OCI-LY7 (cell line): ENCODE results near the gene HMGB1. TPM values are rescaled to one million over a fixed set of nuclear protein-coding genes. Genes with fewer than 3 reads are reported as not detected.
A peak's percentile ranks its signal among the peaks of the same experiment; 100 is the strongest.

Experiments used
- Bru-seq: library from RNA; stranded (reverse); fragments of 400-500 nt; gene quantifications from one replicate; lab custom pipeline; 2021; lab: Mats Ljungman, UMichigan
- BruChase-seq, 2 experiments: library from RNA; stranded (reverse); fragments of 400-500 nt; gene quantifications; one replicate each; lab custom pipeline; 2021; lab: Mats Ljungman, UMichigan
- BruUV-seq: library from RNA; stranded (reverse); fragments of 400-500 nt; replicated peaks from 2 replicates; lab custom pipeline; 2021; lab: Mats Ljungman, UMichigan
- CTCF ChIA-PET: fragments of 300-600 bp; sonication (Branson Sonifier 250); formaldehyde crosslinking; loops from one replicate; lab custom pipeline; 2022; ENCODE audit warnings: antibody characterized with exemption; ENCODE audit not compliant: unreplicated experiment; lab: Charles Lee
- POLR2A ChIA-PET: fragments of 300-600 bp; sonication (Branson Sonifier 250); formaldehyde crosslinking; loops from one replicate; lab custom pipeline; 2022; ENCODE audit warnings: antibody characterized with exemption; lab: Charles Lee
- DNase-seq: peaks from one replicate; pipeline ENCODE4 v3.0.0-alpha.2; 2015; ENCODE audit warnings: low spot score
- H2AFZ ChIP-seq: fragments of 200-600 bp; sonication (generic), shearing (Covaris generic); 2 replicates; pipeline ENCODE4 v1.6.1; 2014; ENCODE audit warnings: mild to moderate bottlenecking, antibody characterized with exemption, low read length, moderate library complexity
- H3K27ac ChIP-seq: fragments of 200-600 bp; sonication (generic); 2 replicates; pipeline ENCODE4 v1.5.1; 2014; ENCODE audit warnings: mixed run types, low read depth, mild to moderate bottlenecking, moderate library complexity, low read length, inconsistent platforms; ENCODE audit not compliant: poor library complexity, severe bottlenecking
- H3K36me3 ChIP-seq: fragments of 200-600 bp; sonication (generic); 2 replicates; pipeline ENCODE4 v1.6.1; 2014; ENCODE audit warnings: mild to moderate bottlenecking, antibody characterized with exemption, low read length, moderate library complexity, mixed read lengths; ENCODE audit not compliant: insufficient read depth
- H3K4me1 ChIP-seq: fragments of 200-600 bp; sonication (generic); 2 replicates; pipeline ENCODE4 v1.5.1; 2014; ENCODE audit warnings: mild to moderate bottlenecking, low read length; ENCODE audit not compliant: insufficient read depth, poor library complexity, severe bottlenecking
- H3K4me2 ChIP-seq: fragments of 200-600 bp; sonication (generic); 2 replicates; pipeline ENCODE4 v1.6.1; 2014; ENCODE audit warnings: mild to moderate bottlenecking, low read length
- H3K4me3 ChIP-seq: fragments of 200-600 bp; sonication (generic); 2 replicates; pipeline ENCODE4 v1.5.1; 2014; ENCODE audit warnings: mild to moderate bottlenecking, low read depth, low read length; ENCODE audit not compliant: poor library complexity, severe bottlenecking
- H3K79me2 ChIP-seq: fragments of 200-600 bp; sonication (generic); 2 replicates; pipeline ENCODE4 v1.6.1; 2016; ENCODE audit warnings: low read depth, mild to moderate bottlenecking, low read length, moderate library complexity, mixed read lengths; ENCODE audit not compliant: insufficient read depth
- H3K9me2 ChIP-seq: fragments of 200-600 bp; sonication (generic); 2 replicates; pipeline ENCODE4 v1.6.1; 2016; ENCODE audit warnings: mild to moderate bottlenecking, low read length, mixed read lengths; ENCODE audit not compliant: insufficient read depth
- H3K9me3 ChIP-seq: fragments of 200-600 bp; sonication (generic); 2 replicates; pipeline ENCODE4 v1.6.1; 2014; ENCODE audit warnings: mild to moderate bottlenecking, mixed run types, low read length, mixed read lengths
- H4K20me1 ChIP-seq: fragments of 200-600 bp; sonication (generic); 2 replicates; pipeline ENCODE4 v1.6.1; 2014; ENCODE audit warnings: mild to moderate bottlenecking, antibody characterized with exemption, low read length, moderate library complexity, mixed read lengths; ENCODE audit not compliant: insufficient read depth
- EZH2phosphoT487 ChIP-seq: fragments of 200-600 bp; sonication (generic); IDR thresholded peaks from 2 replicates; pipeline ENCODE4 v1.6.1; 2018; ENCODE audit warnings: low read depth, borderline replicate concordance, mild to moderate bottlenecking, mixed run types, antibody characterized with exemption, low read length, moderate library complexity, mixed read lengths
- intact Hi-C: fragments of 100-400 bp; cut with micrococcal nuclease; formaldehyde crosslinking; loops from one replicate; pipeline ENCODE4 v1.10.0; 2022; ENCODE audit not compliant: unreplicated experiment
- long read RNA-seq: library from polyadenylated mRNA; stranded (forward); transcript quantifications from one replicate; pipeline ENCODE4 v2.0.0, GENCODE V29; 2022
- total RNA-seq, 2 experiments: library from RNA; depleted of rRNA in 1 of 2; stranded (reverse); fragments of >200 nt in 1 of 2; shearing (Covaris generic) in 1 of 2; gene quantifications; 2 replicates each; pipeline ENCODE4 v1.2.3, GENCODE V29; 2014 to 2022
- TF ChIP-seq, protein P1 (sequence below): fragments of 200-600 bp; sonication (generic); conservative IDR thresholded peaks from 2 replicates; pipeline ENCODE4 v1.5.1; 2014; ENCODE audit warnings: mild to moderate bottlenecking, antibody characterized with exemption, low read length, moderate library complexity, mixed read lengths

The HMGB1 gene
- total RNA-seq (2014; rRNA removed; shearing (Covaris generic)): 1,288 and 1,675 TPM in 2 replicates
- 1,114 and 1,344 TPM in 2 replicates for total RNA-seq (2022)
- percentile 84 among the genes with signal in this experiment for Bru-seq, nascent RNA
- BruChase-seq, experiment 1, labeled RNA remaining after a 6-hour chase: percentile 96 among the genes with signal in this experiment
- percentile 92 among the genes with signal in this experiment for BruChase-seq, experiment 2, labeled RNA remaining after a 2-hour chase
- long read RNA-seq, full-length matches to known transcripts: 3,061 of 3,371 reads
- long read RNA-seq, partial matches to known transcripts: 166 of 3,371 reads
- long read RNA-seq, other reads (novel, unspliced or antisense): 144 of 3,371 reads

DNA sequence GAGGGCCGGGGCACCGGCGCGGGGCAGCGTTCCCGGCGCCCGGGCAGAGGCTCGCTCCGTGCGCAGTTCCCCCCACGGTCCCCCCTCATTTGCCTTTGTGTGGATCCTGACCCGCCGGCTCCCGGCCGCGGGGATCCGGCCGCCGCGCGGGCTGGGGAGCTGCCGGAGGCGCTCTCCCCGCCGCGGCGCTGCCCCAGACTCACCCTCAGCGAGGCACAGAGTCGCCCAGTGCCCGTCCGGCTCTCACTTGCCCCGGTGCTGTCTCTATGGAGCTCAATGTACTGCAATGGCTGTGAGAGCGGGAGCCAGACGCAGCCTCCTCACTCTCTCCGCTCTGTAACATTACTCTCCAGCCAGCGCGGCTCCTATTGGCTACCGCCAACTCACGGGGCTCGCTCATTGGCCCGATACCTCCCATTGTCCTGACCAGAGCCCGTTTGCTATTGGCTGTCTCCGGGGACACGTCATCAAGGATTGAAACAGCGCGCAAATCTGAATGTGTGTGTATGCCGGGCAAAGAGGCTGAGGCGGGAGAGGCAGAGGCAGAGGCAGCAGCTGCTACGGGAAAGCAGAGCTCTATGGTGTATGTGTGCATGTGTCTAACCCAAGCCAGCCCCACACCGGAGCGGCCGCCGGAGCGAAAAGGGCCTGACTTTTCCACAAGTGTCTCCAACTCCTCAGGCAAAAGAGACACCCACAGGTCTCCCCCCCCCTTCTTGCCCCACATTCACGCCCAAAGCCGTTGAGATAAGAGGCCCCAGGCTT lies at the start of gene HMGB1:
HMGB1 (minus strand) TSS at position 344 of the 765 bp plus-strand sequence. CDS start 2,256 bp downstream, outside the sequence.
- TF ChIP-seq, protein P1, sequence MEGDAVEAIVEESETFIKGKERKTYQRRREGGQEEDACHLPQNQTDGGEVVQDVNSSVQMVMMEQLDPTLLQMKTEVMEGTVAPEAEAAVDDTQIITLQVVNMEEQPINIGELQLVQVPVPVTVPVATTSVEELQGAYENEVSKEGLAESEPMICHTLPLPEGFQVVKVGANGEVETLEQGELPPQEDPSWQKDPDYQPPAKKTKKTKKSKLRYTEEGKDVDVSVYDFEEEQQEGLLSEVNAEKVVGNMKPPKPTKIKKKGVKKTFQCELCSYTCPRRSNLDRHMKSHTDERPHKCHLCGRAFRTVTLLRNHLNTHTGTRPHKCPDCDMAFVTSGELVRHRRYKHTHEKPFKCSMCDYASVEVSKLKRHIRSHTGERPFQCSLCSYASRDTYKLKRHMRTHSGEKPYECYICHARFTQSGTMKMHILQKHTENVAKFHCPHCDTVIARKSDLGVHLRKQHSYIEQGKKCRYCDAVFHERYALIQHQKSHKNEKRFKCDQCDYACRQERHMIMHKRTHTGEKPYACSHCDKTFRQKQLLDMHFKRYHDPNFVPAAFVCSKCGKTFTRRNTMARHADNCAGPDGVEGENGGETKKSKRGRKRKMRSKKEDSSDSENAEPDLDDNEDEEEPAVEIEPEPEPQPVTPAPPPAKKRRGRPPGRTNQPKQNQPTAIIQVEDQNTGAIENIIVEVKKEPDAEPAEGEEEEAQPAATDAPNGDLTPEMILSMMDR: no peak
- TF ChIP-seq EZH2phosphoT487: no peak
- peak; percentile 100 for DNase-seq
- POLR2A ChIA-PET: interaction anchor here (0.6 to 2.5 kb wide), 27 partner anchors 9 to 157 kb away, joined by 3 to 12 read pairs (median 4); partner anchors contain the start of gene USPL1
- Histone ChIP-seq H3K4me3 (peak within 1 kb of the TSS; percentile 99), H3K4me1 (peaks cover 44% of the 10 kb centered on the region), H3K4me2 (peak within 1 kb of the TSS; percentile 92), H3K79me2 (peaks cover 54% of the 10 kb centered on the region), H3K27ac (peak within 1 kb of the TSS; percentile 93), H2AFZ (peak within 1 kb of the TSS; percentile 77; the same call in 1 of the 2 replicates), H3K9me3 (no peaks in the 10 kb centered on the region), H4K20me1 (peaks cover 18% of the 10 kb centered on the region), H3K36me3 (peaks cover 38% of the 10 kb centered on the region), H3K9me2 (no peaks in the 10 kb centered on the region)
- CTCF ChIA-PET: interaction anchor here (0.5 kb wide), 1 partner anchor 333 kb away, joined by 3 read pairs; no protein-coding TSS in a partner anchor
- BruUV-seq: no TSS peak
- intact Hi-C loops: loop anchor here (1.0 to 10.0 kb wide), 7 partner anchors 21 to 339 kb away; partner anchors contain the start of gene KATNAL1

GRCh38 chr13:30510811-30511371 lies 45.2 kb upstream of the HMGB1 start:
- no peaks in the 10 kb centered on the region for H3K9me3 ChIP-seq
- CTCF ChIA-PET: no interaction called here
- H3K4me2 ChIP-seq: no peak overlapping the region
- H2AFZ ChIP-seq: no peak overlapping the region
- no TSS peak for BruUV-seq
- intact Hi-C loops: no loop called here
- POLR2A ChIA-PET: interaction anchor here (0.5 kb wide), 1 partner anchor 165 kb away, joined by 3 read pairs; no protein-coding TSS in a partner anchor
- no peak overlapping the region for H3K27ac ChIP-seq
- H3K9me2 ChIP-seq: no peaks in the 10 kb centered on the region
- H3K79me2 ChIP-seq: no peaks in the 10 kb centered on the region
- no peaks in the 10 kb centered on the region for H3K4me1 ChIP-seq
- H3K36me3 ChIP-seq: no peaks in the 10 kb centered on the region
- TF ChIP-seq, protein P1: no peak
- TF ChIP-seq EZH2phosphoT487: no peak
- no peaks in the 10 kb centered on the region for H4K20me1 ChIP-seq
- no peak for DNase-seq
- H3K4me3 ChIP-seq: no peak overlapping the region
